GM18873 (cell line): Measurements from ENCODE around the gene NIPSNAP2.
"Not testable (repeated sequence)": the region's sequence is repeated elsewhere in the genome, so short reads cannot be mapped to it uniquely, and the experiment has no call there.

ENCODE experiments used
- ATAC-seq: cut with Tn5 transposase; IDR thresholded peaks from one replicate; pipeline ENCODE4 v1.9.1; 2021; ENCODE audit warnings: mild to moderate bottlenecking, moderate library complexity, moderate number of reproducible peaks; ENCODE audit not compliant: unreplicated experiment, low FRiP score

NIPSNAP2 gene

GRCh38 chr7:55964261-55965099, at the start of gene NIPSNAP2:
NIPSNAP2 (plus strand) TSS chr7:55964585; CDS start chr7:55964610, 25 bp downstream.
- ATAC-seq = peak; percentile 58

- ATAC-seq = no peak
Observed at GRCh38 chr7:55917771-55918170, 46.6 kb upstream of the NIPSNAP2 start.

- no peak for ATAC-seq
Observed at GRCh38 chr7:55928006-55928767, 36.2 kb upstream of the NIPSNAP2 start.

GRCh38 chr7:55931421-55932151, 32.8 kb upstream of the NIPSNAP2 start:
- ATAC-seq = no peak

- ATAC-seq = no peak
Observed at GRCh38 chr7:55939514-55940123, 24.8 kb upstream of the NIPSNAP2 start.

- ATAC-seq = no peak
Observed at GRCh38 chr7:55946545-55946944, 17.8 kb upstream of the NIPSNAP2 start.

GRCh38 chr7:55951637-55952351, 12.6 kb upstream of the NIPSNAP2 start, which contains the start of gene MRPS17:
MRPS17 (plus strand) TSS chr7:55951877; CDS start chr7:55953196, 1,319 bp downstream.
- ATAC-seq = peak; percentile 99

GRCh38 chr7:55952352-55952671, 12.1 kb upstream of the NIPSNAP2 start:
- ATAC-seq = not testable (repeated sequence)

GRCh38 chr7:55953707-55954475, 10.5 kb upstream of the NIPSNAP2 start:
- no peak for ATAC-seq

GRCh38 chr7:55957190-55957589, 7.2 kb upstream of the NIPSNAP2 start:
- ATAC-seq = no peak

- no peak for ATAC-seq
Observed at GRCh38 chr7:55962014-55962413, 2.4 kb upstream of the NIPSNAP2 start.

- ATAC-seq = no peak
Observed at GRCh38 chr7:55963584-55964168, 709 bp upstream of the NIPSNAP2 start.

- ATAC-seq = no peak
Observed at GRCh38 chr7:55965100-55965470, 700 bp downstream of the NIPSNAP2 start.

GRCh38 chr7:55965805-55966421, 1.5 kb downstream of the NIPSNAP2 start:
- no peak for ATAC-seq

GRCh38 chr7:55966851-55967250, 2.5 kb downstream of the NIPSNAP2 start:
- ATAC-seq = no peak

- no peak for ATAC-seq
Observed at GRCh38 chr7:55969391-55969790, 5.0 kb downstream of the NIPSNAP2 start.

- no peak for ATAC-seq
Observed at GRCh38 chr7:55970561-55970960, 6.2 kb downstream of the NIPSNAP2 start.

- ATAC-seq = no peak
Observed at GRCh38 chr7:55970978-55971377, 6.6 kb downstream of the NIPSNAP2 start.
